Cortex of kidney (tissue), 1 donor: ENCODE measurements around the gene ANO7.
"Not testable (repeated sequence)": the region's sequence is repeated elsewhere in the genome, so short reads cannot be mapped to it uniquely, and the experiment has no call there.

Experiments used
- DNase-seq: peaks from one replicate; lab custom pipeline; 2025; lab: John Stamatoyannopoulos, UW

Gene ANO7

DNA sequence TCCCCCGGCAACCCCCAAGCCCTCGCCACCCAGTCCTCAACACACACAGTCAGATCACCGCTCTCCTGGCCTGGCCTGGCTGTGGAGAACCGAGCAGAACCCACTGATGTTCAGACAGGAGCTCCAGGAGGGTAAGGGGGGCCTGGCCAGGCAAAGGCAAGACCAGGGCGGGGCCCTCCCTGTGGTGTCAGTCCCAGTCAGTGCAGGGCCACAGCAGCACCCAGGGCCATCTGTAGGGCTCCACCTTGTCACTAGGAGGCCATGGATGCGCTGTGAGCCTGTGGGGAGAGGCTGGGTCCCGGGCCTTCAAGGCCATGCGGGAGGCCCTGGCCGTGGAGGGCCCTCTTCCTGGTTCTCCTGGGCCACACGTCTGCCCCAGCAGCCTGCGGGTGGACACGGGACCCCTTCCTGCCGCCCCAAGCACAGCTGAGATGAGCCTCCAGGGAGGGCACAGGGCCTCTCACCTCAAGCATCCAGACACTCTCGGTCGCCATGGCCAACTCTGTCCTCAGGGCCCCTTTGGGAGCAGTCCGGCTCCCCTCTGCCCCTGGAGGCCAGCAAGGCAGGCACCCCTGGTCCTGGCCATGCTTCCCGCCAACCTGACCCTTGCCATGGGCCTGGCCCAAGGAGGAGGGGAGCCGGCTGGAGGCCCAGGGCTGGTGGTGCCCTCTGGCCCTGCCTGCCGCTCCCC is 2.0 kb downstream of the ANO7 start:
- no peak for DNase-seq

DNA sequence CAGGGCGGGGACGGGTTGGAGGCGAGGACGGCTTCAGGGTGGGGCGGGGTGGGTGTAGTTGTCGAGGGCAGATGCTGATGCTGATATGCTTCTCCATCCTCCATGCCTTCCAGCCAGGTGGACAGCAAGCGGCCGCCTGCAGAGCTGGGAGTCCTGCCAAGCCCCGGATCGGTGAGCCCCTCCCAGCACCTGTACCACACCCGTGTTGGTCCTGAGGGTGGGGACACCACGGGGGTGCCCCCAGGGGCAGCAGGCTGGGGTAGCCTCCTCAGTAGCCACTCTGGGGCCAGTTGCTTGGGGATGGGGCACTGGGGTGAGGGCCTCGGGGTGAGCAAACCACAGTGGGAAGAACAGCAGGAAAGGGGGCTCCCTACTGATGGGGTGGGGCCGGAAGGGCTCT is 2.6 kb downstream of the ANO7 start:
- no peak for DNase-seq

DNA sequence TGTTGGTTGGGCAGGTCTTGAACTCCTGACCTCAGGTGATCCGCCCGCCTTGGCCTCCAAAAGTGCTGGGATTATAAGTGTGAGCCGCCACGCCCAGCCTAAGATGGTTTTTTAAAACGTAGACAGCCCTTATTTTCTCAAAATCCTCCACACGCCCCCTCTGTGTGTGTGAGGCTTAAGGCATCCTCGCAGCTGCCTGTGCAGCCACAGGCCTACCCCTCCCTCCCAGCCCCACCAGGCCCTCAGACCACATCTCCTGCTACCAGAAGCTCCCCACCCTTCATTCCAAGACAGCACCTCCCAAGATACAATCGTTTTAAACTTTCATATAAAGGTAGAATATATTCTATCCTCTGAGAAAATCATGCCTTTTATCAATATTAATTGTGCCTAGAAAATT is 4.8 kb downstream of the ANO7 start:
- no peak for DNase-seq

DNA sequence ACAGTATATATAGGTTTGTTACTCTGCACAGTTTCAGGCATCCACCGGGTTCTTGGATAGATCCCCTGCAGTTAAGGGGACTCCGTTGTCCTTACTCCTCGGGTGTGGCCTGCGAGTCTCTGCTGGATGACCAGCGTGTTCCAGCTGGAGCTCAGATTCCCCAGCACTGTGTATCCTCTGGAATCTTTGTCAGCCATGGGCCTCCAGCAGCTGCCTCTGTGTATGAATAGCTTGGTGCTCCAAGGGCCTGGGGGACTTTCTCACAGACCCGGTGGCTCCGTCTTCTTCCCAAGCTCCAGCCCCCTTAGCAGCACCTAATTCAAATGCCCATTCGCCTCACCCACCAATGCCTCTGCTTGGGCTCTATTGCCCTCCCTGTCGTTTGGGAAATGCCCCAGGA is 6.3 kb downstream of the ANO7 start:
- no peak for DNase-seq

DNA sequence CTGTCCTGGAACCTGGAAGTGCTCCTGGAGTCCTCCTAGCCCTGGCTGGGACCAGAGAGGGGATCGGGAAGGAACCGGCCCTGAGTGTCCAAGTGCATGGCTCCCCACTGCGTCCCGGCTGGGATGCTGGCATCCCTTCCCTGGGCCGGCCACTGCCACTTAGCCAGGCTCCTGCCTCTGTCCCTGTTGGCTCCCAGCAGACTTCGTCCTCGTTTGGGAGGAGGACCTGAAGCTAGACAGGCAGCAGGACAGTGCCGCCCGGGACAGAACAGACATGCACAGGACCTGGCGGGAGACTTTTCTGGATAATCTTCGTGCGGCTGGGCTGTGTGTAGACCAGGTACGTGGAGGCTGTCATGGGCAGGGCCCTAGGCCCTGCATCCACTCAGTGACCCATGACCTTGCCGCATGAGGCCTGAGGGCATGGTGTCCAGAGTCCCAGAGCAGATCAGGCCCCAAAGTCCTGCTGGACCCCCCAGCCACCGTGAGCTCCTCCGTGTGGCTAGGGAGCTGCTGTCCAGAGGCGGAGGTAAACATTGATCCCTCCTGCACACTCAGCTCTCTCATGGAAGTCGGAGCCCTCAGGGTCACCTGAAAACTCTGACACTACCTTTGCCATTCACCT is 7.1 kb downstream of the ANO7 start:
- DNase-seq = no peak

DNA sequence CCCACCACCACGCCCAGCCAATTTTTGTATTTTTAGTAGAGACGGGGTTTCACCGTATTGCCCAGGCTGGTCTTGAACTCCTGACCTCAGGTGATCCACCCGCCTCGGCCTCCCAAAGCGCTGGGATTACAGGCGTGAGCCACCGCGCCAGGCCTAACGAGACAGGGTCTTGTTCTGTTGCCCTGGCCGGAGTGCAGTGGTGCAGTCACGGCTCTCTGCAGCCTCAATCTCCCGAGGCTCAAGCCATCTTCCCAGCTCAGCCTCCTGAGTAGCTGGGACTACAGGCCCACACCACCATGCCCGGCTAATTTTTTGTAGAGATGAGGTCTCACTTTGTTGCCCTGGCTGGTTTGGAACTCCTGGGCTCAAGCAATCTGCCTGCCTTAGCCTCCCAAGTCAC is 8.8 kb downstream of the ANO7 start:
- not testable (repeated sequence) for DNase-seq

DNA sequence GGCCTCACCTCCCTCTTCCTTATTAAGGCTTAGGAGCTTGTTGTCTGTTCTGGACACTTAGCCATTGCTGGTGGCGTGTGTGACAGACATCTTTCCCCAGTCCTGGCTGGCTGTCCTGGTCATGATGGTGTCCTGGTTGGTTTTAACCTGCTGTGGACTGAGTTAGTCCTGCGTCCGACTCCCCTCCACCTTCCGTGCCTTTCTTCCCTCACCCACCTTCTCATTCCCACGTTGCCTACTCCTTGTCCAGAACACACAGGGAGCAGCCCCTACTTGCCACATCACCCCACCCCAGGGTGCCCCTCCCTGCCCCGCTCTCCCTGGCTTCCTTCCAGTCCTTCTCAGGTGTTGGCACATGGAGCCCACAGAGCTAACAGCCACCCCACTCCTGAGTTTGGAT is 9.5 kb downstream of the ANO7 start:
- DNase-seq = no peak

DNA sequence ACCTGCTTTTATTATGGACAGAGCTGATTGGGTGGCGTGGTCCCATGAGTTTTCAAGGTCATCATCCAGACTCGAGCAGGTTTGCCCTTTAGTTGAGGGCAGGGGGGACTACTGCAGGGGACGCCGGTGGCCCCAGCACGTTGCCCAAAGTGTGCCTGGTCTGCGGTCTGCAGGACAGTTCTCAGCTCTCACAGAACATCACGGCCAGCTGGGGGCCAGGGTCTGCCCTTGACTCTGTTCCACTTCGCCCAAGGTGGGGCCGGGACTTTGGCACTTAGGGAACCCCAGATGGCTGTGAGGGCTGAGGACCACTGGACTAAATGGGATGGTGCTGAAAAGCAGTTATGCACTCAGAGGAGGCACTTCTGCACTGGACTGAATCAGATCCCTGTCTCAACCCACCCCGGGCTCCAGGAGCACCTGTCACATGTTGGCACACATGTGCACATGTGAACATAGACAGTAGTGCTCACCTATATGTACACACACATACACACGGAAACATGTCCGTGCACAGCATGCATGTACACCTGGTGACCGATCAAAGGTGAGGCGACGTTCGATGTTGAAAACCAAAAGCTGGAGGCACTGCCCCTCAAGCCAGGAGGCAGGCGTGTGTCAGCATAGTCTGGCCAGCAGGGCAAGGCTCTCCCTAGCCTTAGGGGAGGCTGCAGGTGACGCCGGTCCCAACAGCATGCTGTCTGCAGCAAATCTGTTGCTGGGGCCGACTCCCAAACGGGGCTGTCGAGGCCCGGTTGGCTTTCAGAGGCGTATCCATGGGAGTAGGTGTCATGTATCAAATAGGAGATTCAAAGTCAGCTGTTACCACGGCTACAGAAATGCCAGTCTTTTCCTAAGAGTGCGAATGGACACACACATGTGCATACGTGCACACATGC is 10.2 kb downstream of the ANO7 start:
- DNase-seq = no peak

DNA sequence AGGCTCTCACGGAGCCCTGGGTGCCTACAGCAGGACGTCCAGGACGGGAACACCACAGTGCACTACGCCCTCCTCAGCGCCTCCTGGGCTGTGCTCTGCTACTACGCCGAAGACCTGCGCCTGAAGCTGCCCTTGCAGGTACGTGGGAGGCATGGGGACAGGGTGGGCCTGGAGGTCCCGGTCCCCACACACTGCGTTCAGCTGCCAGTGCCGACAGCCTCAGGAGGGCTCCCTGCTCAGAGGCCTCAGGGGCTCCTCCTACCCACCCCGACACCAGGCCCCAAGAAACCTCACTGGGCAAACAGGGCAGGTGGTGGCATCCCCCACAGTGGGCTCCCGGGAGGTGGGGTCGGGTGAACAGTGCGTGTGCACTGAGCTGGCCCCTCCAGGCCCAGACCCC is 10.8 kb downstream of the ANO7 start:
- DNase-seq = no peak

DNA sequence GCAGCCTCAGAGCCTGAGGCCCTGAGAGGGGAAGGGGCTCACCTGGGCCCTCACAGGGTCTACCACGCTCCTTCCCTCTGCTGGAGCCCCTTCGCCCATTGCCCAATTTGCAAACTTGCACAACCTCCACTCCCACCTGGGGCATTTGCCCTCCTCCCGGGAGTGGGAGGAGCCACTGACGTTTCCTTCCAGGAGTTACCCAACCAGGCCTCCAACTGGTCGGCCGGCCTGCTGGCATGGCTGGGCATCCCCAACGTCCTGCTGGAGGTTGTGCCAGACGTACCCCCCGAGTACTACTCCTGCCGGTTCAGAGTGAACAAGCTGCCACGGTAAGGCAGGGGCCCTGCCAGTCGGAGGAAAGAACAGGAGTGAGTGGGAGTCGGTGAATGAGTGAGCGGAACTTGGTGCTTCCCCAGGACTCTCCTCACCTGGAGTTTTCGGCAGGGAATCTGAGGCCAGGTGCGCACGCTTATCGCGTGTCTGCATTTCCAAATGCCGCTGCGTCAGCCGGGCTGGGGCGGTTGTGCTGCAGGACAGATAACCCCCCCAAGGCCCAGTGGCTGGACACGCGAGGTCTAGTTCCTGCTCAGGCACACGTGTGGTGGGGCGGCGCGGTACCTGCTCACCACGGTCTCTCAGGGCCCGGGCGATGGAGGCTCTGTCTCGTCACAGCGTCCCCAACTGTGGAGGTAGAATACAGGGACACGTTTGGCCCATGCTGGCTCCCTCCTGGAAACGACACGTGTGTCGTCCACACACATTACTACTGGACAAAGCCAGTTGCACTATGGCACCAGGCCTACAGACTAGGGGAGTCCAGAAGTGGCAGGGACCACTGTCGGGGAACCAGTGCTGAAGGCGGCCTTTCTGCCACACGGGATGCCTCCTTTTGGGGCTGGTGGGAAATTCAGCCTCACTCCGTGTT is 11.7 kb downstream of the ANO7 start:
- no peak for DNase-seq

DNA sequence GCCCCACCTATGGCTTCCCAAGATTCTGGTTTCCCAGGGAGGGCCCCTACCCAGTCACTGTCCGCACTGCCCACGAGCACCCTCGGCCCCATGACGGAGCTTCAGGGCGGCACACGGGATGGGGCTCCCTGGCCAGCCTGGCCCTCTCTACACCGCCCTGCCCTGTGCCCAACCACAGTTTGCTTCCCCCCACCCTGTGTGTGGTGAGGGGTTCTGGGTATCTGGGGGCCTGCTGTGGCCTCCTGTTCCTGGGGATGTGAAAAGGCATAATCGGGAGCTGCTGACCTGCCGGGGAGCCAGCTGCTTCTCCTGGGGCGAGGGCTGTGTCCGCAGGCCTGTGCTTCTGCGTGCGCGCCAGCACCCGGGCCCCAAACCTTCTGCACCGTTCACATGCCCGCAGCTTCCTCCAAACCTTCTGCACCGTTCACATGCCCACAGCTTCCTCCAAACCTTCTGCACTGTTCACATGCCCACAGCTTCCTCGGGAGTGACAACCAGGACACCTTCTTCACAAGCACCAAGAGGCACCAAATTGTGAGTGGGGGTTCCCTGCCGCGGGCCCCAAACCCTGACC is 12.4 kb downstream of the ANO7 start:
- no peak for DNase-seq

DNA sequence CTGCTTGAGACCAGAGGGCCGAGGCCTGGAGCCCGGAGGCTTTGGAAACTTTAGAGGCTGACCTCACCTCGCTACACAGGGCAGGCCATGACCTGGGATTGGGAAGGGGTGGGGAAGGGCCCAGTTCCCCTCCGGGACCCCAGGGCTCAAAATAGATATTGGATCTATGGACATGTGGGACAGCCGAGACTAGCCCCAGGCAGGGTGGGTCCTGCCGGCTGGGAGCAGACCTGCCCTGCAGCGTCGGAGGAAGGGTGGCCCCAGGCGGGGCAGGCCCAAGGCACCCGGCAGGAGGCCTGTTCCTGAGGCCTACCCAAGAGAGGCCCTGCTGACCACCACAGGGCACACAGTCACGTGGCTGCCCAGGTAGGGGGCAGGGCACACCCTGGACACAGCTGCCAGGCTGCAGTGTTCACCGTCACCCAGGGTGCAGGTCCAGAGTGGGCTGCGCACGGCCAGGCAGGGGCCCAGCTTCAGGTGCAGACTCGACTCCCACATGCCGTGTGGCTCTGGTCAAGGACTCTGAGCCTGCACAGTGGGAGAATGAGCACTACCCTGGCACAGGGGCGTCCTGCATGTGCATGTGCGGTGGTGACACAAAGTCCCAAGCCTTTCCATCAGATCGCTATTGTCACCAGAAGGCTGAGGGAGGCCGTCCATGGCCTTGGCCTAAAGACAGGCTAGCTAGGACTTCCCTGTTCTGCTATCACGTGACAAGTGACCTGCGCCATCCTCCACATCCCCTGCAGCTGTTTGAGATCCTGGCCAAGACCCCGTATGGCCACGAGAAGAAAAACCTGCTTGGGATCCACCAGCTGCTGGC is 13.2 kb downstream of the ANO7 start:
- no peak for DNase-seq

DNA sequence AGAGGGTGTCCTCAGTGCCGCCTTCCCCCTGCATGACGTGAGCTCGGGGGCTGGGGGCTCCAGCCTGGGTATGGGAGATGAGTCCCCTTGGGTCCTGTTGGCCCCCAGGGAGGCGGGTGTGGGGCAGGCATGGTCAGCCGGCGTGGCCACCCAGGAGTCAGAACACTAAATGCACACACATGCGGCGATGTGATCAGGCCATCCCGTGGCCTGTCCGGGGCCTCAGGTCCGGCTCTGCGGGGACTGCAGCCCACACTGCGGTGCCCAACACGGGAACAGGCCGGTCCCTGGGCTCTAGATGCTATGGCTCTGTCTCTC is 13.8 kb downstream of the ANO7 start:
- DNase-seq = no peak

DNA sequence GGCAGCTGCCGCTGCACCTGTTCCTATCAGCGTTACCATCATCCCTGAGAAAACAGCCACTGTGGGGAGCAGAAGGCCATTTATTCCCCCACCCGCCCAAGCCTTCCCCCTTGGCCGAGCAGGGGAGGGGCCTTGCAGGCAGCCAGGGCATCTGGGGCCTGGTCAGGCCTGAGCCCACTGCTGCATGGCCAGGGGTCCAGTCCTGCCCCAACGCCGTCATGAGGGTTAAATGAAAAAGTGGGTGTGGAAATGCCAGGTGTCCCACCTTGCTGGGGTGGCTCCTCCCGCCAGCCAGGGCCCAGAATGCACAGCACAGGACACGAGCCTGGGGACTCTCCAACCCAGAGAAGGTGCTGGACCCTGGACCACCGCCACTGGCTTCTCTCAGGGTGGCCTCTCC is 14.2 kb downstream of the ANO7 start:
- no peak for DNase-seq

DNA sequence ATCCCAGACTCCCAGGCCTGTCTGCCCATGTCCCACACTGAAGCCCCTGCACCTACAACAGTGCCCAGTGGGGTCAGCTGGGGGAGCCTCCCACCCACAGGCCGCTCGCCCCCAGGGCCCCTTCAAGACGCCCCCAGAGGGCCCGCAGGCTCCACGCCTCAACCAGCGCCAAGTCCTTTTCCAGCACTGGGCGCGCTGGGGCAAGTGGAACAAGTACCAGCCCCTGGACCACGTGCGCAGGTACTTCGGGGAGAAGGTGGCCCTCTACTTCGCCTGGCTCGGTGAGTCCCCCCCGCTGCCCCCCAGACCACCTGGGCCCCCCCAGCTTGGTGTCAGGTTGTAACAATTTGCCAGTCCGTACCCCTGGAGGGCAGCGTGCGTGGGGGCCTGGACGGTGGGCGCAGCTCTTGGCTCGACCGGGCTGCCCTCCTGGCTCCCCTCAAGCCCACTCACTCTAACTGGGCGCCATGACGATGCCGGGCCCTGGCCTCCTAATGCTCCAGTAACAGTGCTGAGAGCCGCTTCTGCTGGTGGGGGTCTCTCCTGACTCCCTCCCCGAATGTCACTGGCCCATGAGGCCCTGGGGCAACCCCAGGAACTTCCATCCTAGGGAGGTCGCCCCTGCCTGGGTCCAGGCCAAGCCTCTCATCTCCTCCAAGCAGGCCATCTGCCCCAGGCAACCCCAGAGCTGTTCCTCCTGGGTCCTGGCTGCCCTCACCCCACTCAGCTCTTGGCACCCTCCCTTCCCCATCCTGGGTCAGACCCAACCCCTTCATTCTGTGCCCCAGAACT is 14.9 kb downstream of the ANO7 start:
- no peak for DNase-seq

DNA sequence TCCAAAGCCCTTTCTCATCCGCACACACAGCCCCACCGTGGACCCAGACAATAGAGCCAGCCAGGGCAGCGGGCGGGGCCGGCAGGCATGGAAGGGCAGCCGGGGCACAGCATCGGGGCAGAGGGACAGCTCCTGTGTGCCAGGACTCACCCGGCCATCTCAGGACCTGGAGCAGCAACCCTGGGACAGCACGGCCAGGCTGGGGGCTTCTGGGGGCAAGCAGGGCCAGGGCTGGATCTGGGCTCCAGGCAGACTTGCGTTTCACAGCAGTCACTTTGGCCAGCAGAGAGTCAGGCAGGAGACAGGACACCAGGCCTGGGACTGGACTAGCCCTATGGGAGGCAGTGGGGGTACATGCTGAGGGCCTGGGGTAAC is 15.5 kb downstream of the ANO7 start:
- DNase-seq = no peak

DNA sequence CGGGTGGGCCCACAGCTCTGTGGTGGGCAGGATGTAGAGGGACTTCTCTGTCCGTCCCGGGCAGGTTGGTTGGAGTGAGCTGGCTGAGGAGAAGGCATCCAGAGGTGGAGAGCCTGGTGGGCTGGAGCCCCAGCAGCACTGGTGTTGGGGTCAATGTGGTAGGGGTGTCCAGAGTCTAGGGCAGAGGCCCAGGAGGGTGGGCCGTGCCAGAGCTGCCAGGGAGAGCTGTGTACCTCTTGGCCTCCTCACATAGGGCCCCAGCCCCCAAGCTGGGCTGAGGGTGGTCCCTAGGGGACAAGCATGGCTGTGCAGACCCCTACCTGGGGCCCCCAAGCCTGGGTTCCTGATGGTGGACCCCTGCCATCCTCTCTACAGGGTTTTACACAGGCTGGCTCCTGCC is 16.0 kb downstream of the ANO7 start:
- no peak for DNase-seq

DNA sequence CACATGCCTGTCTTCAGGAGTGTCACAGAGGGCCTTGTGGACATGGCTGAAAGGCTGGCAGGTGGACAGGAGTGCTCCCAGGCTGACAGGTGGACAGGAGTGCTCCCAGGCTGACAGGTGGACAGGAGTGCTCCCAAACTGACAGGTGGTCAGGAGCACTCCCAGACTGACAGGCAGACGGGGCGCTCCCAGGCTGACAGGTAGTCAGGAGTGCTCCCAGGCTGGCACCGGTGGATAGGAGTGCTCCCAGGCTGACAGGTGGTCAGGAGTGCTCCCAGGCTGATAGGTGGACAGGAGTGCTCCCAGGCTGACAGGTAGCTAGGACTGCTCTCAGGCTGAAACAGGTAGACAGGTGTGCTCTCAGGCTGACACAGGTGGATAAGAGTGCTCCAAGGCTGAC is 16.6 kb downstream of the ANO7 start:
- no peak for DNase-seq

DNA sequence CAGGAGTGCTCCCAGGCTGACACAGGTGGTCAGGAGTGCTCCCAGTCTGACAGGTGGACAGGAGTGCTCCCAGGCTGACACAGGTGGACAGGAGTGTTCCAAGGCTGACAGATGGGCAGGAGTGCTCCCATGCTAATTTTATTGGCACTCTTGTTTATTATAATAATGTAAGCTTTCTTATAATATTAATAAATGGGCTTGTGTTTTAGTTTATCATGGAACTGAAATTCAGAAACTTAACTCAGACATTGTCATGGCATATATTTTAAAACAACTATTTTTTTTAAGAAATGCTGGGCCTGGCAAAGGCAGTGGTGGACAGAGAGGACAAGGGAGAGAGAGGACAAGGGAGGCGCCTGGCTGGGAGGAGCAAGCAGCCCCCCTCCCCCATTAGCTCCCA is 18.7 kb downstream of the ANO7 start:
- no peak for DNase-seq

DNA sequence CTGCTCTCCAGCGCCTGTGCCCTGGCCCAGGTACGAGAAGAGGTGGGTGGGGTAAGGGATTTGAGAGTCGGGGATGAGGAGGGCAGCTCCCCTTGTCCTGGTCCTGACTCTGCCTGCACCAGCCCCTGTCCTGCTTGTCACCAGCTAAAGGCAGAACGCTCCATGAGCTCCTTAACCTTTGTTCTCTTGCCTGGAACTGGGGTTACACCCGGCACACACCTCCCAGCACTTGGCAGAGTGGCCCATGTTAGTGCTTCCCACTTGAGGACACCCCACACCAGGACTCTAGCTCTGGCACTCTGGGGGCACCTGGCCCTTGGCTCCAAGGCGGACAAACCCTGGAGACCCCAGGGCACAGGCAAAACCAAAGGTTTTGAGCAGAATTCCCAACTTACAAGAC is 19.2 kb downstream of the ANO7 start:
- DNase-seq = no peak
